Activated T-helper 17 cell treated with anti-CD3 and anti-CD28 coated beads, Interleukin-2, amount 50 U/mL, for 72 hours (primary cell): ENCODE results near the gene ING4. TPM values are rescaled to one million over a fixed set of nuclear protein-coding genes. Genes with fewer than 3 reads are reported as not detected.

ENCODE experiments used
- ATAC-seq: fragments of 150-1000 bp; cut with Tn5 transposase; replicated peaks from 2 replicates; pipeline ENCODE4 v1.10.0; 2021; ENCODE audit warnings: mild to moderate bottlenecking, moderate library complexity
- H3K27ac Mint-ChIP-seq: one replicate; pipeline ENCODE4 v1.8.0; 2022; ENCODE audit warnings: mixed read lengths
- H3K27me3 Mint-ChIP-seq: one replicate; pipeline ENCODE4 v1.8.0; 2022; ENCODE audit warnings: mixed read lengths
- H3K36me3 Mint-ChIP-seq: one replicate; pipeline ENCODE4 v1.8.0; 2022; ENCODE audit warnings: low read depth, mild to moderate bottlenecking, mixed read lengths
- H3K4me1 Mint-ChIP-seq: one replicate; pipeline ENCODE4 v1.8.0; 2022; ENCODE audit warnings: mixed read lengths
- H3K4me3 Mint-ChIP-seq: one replicate; pipeline ENCODE4 v1.8.0; 2022; ENCODE audit warnings: mild to moderate bottlenecking, mixed read lengths
- H3K9me3 Mint-ChIP-seq: one replicate; pipeline ENCODE4 v1.8.0; 2022; ENCODE audit warnings: mixed read lengths
- total RNA-seq, 2 donors: library from RNA; stranded (reverse); gene quantifications; one replicate each; pipeline ENCODE4 v1.2.3, GENCODE V29; 2022

Gene ING4
- total RNA-seq, 2 donors from 2014 or later = 13.4 to 25.6 TPM

GRCh38 chr12:6694701-6695100 lies 31.8 kb upstream of the ING4 start:
- Mint-ChIP-seq H3K9me3 (no peaks in the 10 kb centered on the region), H3K27me3 (peaks cover 6% of the 10 kb centered on the region), H3K4me3 (no peak overlapping the region), H3K4me1 (peaks cover 7% of the 10 kb centered on the region), H3K36me3 (peaks cover 9% of the 10 kb centered on the region), H3K27ac (peak overlapping the region; percentile 52)
- ATAC-seq = no peak

GRCh38 chr12:6693832-6694355 lies 31.0 kb upstream of the ING4 start:
- peaks cover 10% of the 10 kb centered on the region for H3K36me3 Mint-ChIP-seq
- no peaks in the 10 kb centered on the region for H3K27me3 Mint-ChIP-seq
- no peak for ATAC-seq
- H3K4me1 Mint-ChIP-seq = no peaks in the 10 kb centered on the region
- H3K9me3 Mint-ChIP-seq = no peaks in the 10 kb centered on the region
- no peak overlapping the region for H3K4me3 Mint-ChIP-seq
- peak overlapping the region; percentile 52 for H3K27ac Mint-ChIP-seq

- Mint-ChIP-seq H3K36me3 (peaks cover 20% of the 10 kb centered on the region), H3K27ac (peak overlapping the region; percentile 49), H3K4me3 (no peak overlapping the region), H3K9me3 (no peaks in the 10 kb centered on the region), H3K4me1 (peaks cover 4% of the 10 kb centered on the region), H3K27me3 (no peaks in the 10 kb centered on the region)
- no peak for ATAC-seq
These were observed 30.0 kb upstream of the ING4 start for GRCh38 chr12:6692888-6693287.

DNA sequence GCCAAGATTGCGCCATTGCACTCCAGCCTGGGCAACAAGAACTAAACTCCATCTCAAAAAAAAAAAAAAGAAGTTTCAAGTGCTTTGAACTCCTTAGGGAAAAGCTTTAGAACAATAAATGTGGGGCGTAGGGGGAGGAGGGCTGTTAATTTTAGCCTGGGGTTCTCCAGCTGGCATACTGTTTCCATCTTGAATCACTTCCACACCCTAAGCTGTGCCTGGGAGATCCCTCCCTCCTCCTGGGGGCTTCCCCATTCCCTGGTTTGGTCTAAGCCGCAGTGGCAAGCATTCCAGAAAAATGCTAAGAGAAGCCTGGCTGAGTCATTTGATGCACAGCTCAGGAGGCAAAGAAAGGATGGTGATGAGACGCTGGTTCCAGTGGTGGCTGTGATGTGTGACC lies 28.6 kb upstream of the ING4 start:
- Mint-ChIP-seq H3K27ac (no peak overlapping the region), H3K27me3 (no peaks in the 10 kb centered on the region), H3K4me1 (peaks cover 18% of the 10 kb centered on the region), H3K36me3 (peaks cover 34% of the 10 kb centered on the region), H3K4me3 (peak overlapping the region; percentile 23), H3K9me3 (no peaks in the 10 kb centered on the region)
- no peak for ATAC-seq

DNA sequence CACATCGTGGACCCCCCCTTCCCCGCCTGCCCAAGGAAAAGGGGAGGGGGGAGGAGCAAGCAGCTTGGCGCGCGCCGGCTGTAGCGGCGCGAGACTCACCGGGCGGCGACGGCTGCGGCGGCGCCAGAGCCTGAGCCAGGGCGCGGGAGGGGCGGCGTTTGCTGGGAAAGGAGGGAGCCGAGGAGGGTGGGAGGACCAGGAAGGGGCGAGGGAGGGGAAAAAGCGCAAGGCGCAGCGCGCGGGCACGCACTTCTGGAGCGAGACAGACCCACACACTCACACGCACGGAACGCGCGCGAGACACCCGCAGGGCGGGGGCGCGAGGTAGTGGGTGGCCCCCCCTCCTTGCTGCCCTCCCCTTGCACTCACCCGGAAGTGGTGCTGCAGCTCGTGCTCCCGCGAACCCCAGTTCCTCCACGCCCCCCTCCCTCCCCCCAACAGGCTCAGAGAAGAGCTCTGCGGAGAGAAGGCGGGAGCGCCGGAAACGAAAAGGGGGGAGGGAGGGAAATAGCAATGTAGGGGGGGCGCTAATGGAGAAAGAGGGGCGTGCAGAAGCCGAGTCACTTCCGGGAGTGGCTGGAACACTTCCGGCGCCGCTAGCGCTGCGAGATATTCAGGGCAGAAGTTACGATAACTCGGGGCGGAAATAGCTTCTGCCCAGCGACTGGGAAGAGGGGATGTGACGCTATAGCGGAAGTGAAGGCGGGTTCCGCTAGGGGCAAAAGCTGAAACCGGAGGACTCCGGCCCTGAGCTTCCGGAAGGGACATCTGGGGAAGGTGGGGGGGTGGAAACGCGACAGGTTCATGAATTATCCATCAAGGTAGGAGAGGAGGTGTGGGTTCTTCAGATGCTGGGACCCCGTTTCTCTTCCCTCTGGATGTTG lies 26.3 kb upstream of the ING4 start, which contains the start of gene ZNF384:
Gene ZNF384, minus strand, starts transcription at position 377 of the 884 bp plus-strand sequence. CDS start 9,855 bp downstream, outside the sequence.
- Mint-ChIP-seq H3K4me3 (peak within 1 kb of the TSS; percentile 95), H3K27ac (peak within 1 kb of the TSS; percentile 90), H3K9me3 (no peaks in the 10 kb centered on the region), H3K36me3 (peaks cover 57% of the 10 kb centered on the region), H3K4me1 (peaks cover 34% of the 10 kb centered on the region), H3K27me3 (no peaks in the 10 kb centered on the region)
- peak; percentile 92 for ATAC-seq

GRCh38 chr12:6688543-6688998 lies 25.7 kb upstream of the ING4 start:
- Mint-ChIP-seq H3K4me3 (peak overlapping the region; percentile 95), H3K36me3 (peaks cover 63% of the 10 kb centered on the region), H3K4me1 (peaks cover 34% of the 10 kb centered on the region), H3K27ac (peak overlapping the region; percentile 90), H3K9me3 (no peaks in the 10 kb centered on the region), H3K27me3 (no peaks in the 10 kb centered on the region)
- ATAC-seq = no peak

DNA sequence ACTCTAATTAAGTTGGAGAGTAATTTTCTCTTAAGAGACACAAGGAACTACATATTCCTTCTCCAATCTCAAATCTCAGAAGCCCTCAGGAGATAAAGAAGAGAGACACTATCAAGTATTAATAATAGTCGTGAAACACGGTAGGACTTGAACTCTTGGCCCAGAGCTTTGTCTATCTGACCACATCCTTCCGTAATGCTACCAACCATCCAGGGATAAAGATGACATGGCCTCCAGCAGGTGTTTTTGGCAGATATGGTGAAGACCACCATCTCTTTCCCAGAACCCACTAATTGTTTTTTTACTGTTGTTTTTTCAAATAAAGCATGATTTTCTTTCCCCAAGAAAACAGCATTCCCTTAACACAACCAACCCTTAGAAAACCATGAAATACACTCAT lies 22.9 kb upstream of the ING4 start:
- Mint-ChIP-seq H3K4me1 (peaks cover 43% of the 10 kb centered on the region), H3K27me3 (no peaks in the 10 kb centered on the region), H3K4me3 (peak overlapping the region; percentile 95), H3K9me3 (no peaks in the 10 kb centered on the region), H3K27ac (peak overlapping the region; percentile 90), H3K36me3 (peaks cover 90% of the 10 kb centered on the region)
- no peak for ATAC-seq

DNA sequence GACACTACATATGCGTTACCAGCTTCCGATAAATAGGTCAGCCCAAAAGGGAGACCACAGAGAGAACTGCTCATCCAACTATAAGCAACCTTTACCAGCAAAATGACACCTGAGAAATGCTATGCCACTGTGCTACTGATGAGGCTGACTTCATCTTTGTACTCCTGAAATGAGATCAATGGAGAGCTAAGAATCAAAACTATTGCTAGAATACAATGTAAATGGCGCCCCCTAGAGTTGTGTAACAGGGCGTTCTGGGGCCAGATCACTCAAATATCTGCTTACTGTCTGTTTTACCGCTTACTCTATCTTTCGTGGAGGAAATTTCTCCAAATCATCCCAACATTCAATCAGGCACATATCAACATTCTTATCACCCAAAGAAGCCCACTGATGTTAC lies 21.7 kb upstream of the ING4 start:
- peak overlapping the region; percentile 90 for H3K27ac Mint-ChIP-seq
- no peaks in the 10 kb centered on the region for H3K27me3 Mint-ChIP-seq
- H3K4me3 Mint-ChIP-seq = peak overlapping the region; percentile 95
- ATAC-seq = peak; percentile 42
- H3K36me3 Mint-ChIP-seq = peaks cover 99% of the 10 kb centered on the region
- peaks cover 43% of the 10 kb centered on the region for H3K4me1 Mint-ChIP-seq
- no peaks in the 10 kb centered on the region for H3K9me3 Mint-ChIP-seq

DNA sequence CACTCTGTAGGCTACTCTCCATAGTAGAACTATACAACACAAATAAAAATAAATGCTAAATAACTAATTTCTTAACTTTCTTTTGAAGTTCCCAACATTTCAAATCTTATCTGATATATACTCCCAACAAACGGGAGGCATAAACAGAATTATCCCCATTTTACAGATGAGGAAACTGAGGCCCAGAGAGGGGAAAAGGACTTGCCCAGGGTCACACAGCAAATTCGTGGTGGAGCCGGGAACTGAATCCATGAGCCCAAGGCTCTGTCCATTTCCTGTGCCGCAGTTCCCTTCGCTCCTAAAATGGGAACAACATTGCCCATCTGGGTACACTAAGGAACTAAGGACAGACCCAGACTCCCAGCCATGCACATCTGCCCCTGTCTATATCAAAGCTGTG lies 14.0 kb upstream of the ING4 start:
- H3K27me3 Mint-ChIP-seq = no peaks in the 10 kb centered on the region
- H3K4me1 Mint-ChIP-seq = no peaks in the 10 kb centered on the region
- no peak overlapping the region for H3K4me3 Mint-ChIP-seq
- H3K9me3 Mint-ChIP-seq = no peaks in the 10 kb centered on the region
- H3K27ac Mint-ChIP-seq = no peak overlapping the region
- peaks cover 100% of the 10 kb centered on the region for H3K36me3 Mint-ChIP-seq
- no peak for ATAC-seq

- Mint-ChIP-seq H3K27ac (peak overlapping the region; percentile 38), H3K4me3 (no peak overlapping the region), H3K27me3 (no peaks in the 10 kb centered on the region), H3K4me1 (no peaks in the 10 kb centered on the region), H3K36me3 (peaks cover 100% of the 10 kb centered on the region), H3K9me3 (no peaks in the 10 kb centered on the region)
- ATAC-seq = no peak
These were observed 9.2 kb upstream of the ING4 start for GRCh38 chr12:6672143-6672542.

DNA sequence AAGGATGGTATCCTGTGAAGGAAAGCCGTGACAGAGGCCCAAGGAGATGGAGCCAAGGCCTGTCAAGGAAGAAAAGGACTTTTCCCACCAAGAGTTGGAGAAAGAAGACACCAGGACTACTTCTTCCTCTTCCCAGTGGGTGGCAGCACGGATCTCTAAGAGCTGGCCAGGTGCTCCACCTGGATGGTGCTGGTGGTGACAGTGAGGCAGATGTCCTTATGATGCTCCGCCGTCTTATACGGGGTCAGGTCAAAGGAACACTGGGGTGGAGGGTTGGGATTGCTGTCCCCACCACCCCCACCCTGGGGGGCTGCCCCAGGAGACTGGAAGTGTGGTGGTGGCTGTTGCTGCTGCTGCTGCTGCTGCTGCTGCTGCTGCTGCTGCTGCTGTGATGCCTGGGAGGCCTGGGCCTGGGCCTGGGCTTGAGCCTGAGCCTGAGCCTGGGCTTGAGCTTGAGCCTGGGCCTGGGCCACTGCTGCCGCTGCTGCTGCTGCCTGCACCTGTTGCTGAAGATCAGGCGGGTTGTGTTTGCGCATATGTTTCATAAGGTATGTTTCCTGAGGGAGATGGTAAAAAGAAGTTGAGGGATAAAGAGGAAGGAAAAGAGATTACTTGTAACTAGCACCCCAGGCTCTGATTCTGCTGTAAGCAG lies 4.8 kb upstream of the ING4 start:
- H3K36me3 Mint-ChIP-seq = peaks cover 76% of the 10 kb centered on the region
- no peak overlapping the region for H3K4me3 Mint-ChIP-seq
- H3K27ac Mint-ChIP-seq = no peak overlapping the region
- H3K4me1 Mint-ChIP-seq = no peaks in the 10 kb centered on the region
- H3K27me3 Mint-ChIP-seq = no peaks in the 10 kb centered on the region
- no peak for ATAC-seq
- no peaks in the 10 kb centered on the region for H3K9me3 Mint-ChIP-seq

GRCh38 chr12:6666211-6666610 lies 3.3 kb upstream of the ING4 start:
- no peak for ATAC-seq
- Mint-ChIP-seq H3K4me3 (no peak overlapping the region), H3K4me1 (peaks cover 8% of the 10 kb centered on the region), H3K9me3 (no peaks in the 10 kb centered on the region), H3K36me3 (peaks cover 62% of the 10 kb centered on the region), H3K27ac (no peak overlapping the region), H3K27me3 (no peaks in the 10 kb centered on the region)

- H3K27ac Mint-ChIP-seq = no peak overlapping the region
- no peak for ATAC-seq
- no peaks in the 10 kb centered on the region for H3K9me3 Mint-ChIP-seq
- peaks cover 8% of the 10 kb centered on the region for H3K4me1 Mint-ChIP-seq
- no peak overlapping the region for H3K4me3 Mint-ChIP-seq
- no peaks in the 10 kb centered on the region for H3K27me3 Mint-ChIP-seq
- peaks cover 48% of the 10 kb centered on the region for H3K36me3 Mint-ChIP-seq
These were observed 2.0 kb upstream of the ING4 start for GRCh38 chr12:6664902-6665301.

- Mint-ChIP-seq H3K36me3 (peaks cover 38% of the 10 kb centered on the region), H3K9me3 (no peaks in the 10 kb centered on the region), H3K4me3 (peak overlapping the region; percentile 86), H3K27me3 (no peaks in the 10 kb centered on the region), H3K27ac (peak overlapping the region; percentile 87), H3K4me1 (peaks cover 11% of the 10 kb centered on the region)
- peak; percentile 56 for ATAC-seq
These were observed 365 bp downstream of the ING4 start for GRCh38 chr12:6662602-6662905.

DNA sequence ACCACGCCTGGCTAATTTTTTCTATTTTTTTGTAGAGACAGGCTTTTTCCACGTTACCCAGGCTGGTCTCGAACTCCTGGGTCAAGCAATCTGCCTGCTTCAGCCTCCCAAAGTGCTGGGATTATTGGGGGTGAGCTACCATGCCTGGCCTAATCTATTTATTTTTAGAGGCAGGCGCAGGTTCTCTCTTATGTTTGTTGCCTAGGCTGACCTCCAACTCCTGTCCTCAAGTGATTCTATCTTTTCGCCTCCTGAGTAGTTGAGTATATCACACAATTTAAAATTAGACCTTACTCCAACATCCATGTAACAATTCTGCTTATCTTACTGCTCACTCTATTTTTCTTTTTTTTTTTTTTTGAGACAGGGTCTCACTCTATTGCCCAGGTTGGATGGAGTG lies 8.9 kb downstream of the ING4 start:
- ATAC-seq = no peak
- Mint-ChIP-seq H3K27ac (no peak overlapping the region), H3K9me3 (no peaks in the 10 kb centered on the region), H3K4me1 (peaks cover 3% of the 10 kb centered on the region), H3K27me3 (no peaks in the 10 kb centered on the region), H3K4me3 (no peak overlapping the region), H3K36me3 (peaks cover 76% of the 10 kb centered on the region)
